NCI-H2107 treated with DMSO at 0.1 percent for 48 hours (cell line): ENCODE data around the gene STIL.
"Not testable (repeated sequence)": the region's sequence is repeated elsewhere in the genome, so short reads cannot be mapped to it uniquely, and the experiment has no call there.

Experiments used
- DNase-seq: peaks from one replicate; lab custom pipeline; 2025; ENCODE audit not compliant: unreplicated experiment; lab: John Stamatoyannopoulos, UW

STIL gene

GRCh38 chr1:47323599-47324031 lies 9.7 kb upstream of the STIL start:
- DNase-seq = no peak

- DNase-seq = not testable (repeated sequence)
These were observed 6.0 kb upstream of the STIL start for GRCh38 chr1:47319968-47320367.

GRCh38 chr1:47317841-47318240 lies 3.9 kb upstream of the STIL start:
- DNase-seq = no peak

GRCh38 chr1:47309427-47309826 lies 4.5 kb downstream of the STIL start:
- DNase-seq = no peak

- no peak for DNase-seq
These were observed 11.5 kb downstream of the STIL start for GRCh38 chr1:47302472-47302871.

GRCh38 chr1:47298025-47298699 lies 15.8 kb downstream of the STIL start:
- no peak for DNase-seq

- DNase-seq = no peak
These were observed 18.4 kb downstream of the STIL start for GRCh38 chr1:47295579-47295978.

- not testable (repeated sequence) for DNase-seq
These were observed 19.1 kb downstream of the STIL start for GRCh38 chr1:47294863-47295262.

GRCh38 chr1:47288116-47288515 lies 25.8 kb downstream of the STIL start:
- not testable (repeated sequence) for DNase-seq

- DNase-seq = no peak
These were observed 33.8 kb downstream of the STIL start for GRCh38 chr1:47280142-47280541.

- DNase-seq = no peak
These were observed 37.1 kb downstream of the STIL start for GRCh38 chr1:47276850-47277249.

- not testable (repeated sequence) for DNase-seq
These were observed 38.1 kb downstream of the STIL start for GRCh38 chr1:47275811-47276210.

- not testable (repeated sequence) for DNase-seq
These were observed 48.4 kb downstream of the STIL start for GRCh38 chr1:47265529-47265928.

- DNase-seq = no peak
These were observed 51.0 kb downstream of the STIL start for GRCh38 chr1:47262787-47263413.

- no peak for DNase-seq
These were observed 56.7 kb downstream of the STIL start for GRCh38 chr1:47257224-47257623.

- no peak for DNase-seq
These were observed 61.2 kb downstream of the STIL start for GRCh38 chr1:47252795-47253194.

GRCh38 chr1:47252369-47252768 lies 61.6 kb downstream of the STIL start:
- DNase-seq = no peak

GRCh38 chr1:47249755-47250154 lies 64.2 kb downstream of the STIL start:
- no peak for DNase-seq

GRCh38 chr1:47244339-47244862 lies 69.5 kb downstream of the STIL start:
- DNase-seq = no peak

- no peak for DNase-seq
These were observed 70.0 kb downstream of the STIL start for GRCh38 chr1:47243910-47244309.

- DNase-seq = no peak
These were observed 72.5 kb downstream of the STIL start for GRCh38 chr1:47241114-47242113.
